Measurements from ENCODE around the gene MRPS7.
"Not testable (repeated sequence)": the region's sequence is repeated elsewhere in the genome, so short reads cannot be mapped to it uniquely, and the experiment has no call there.

The MRPS7 gene

GRCh38 chr17:75285123-75285522 is 23.4 kb downstream of the MRPS7 start:
- no peak overlapping the region for H3K4me3 ChIP-seq (ENCODE audit: low read depth, low read length)
- TF ChIP-seq CTCF (IDR thresholded peaks at IDR 0.05; ENCODE audit: low read depth, low read length, missing control alignments), result no peak
- no peak for DNase-seq (ENCODE audit: low read depth)
- in situ Hi-C loops (cut with HindIII; ENCODE audit: low sequenced_read_pairs), result no loop called here

- in situ Hi-C loops (cut with HindIII; ENCODE audit: low sequenced_read_pairs), result no loop called here
- H3K4me3 ChIP-seq (ENCODE audit: low read depth, low read length), result no peak overlapping the region
- DNase-seq (ENCODE audit: low read depth), result no peak
- no peak for TF ChIP-seq CTCF (IDR thresholded peaks at IDR 0.05; ENCODE audit: low read depth, low read length, missing control alignments)
These were observed 25.5 kb downstream of the MRPS7 start for GRCh38 chr17:75287221-75287620.

GRCh38 chr17:75288359-75288758 is 26.7 kb downstream of the MRPS7 start:
- TF ChIP-seq CTCF (IDR thresholded peaks at IDR 0.05; ENCODE audit: low read depth, low read length, missing control alignments), result no peak
- DNase-seq (ENCODE audit: low read depth), result no peak
- H3K4me3 ChIP-seq (ENCODE audit: low read depth, low read length), result peak overlapping the region; percentile 86
- in situ Hi-C loops (cut with HindIII; ENCODE audit: low sequenced_read_pairs), result no loop called here

- DNase-seq (ENCODE audit: low read depth), result no peak
- in situ Hi-C loops (cut with HindIII; ENCODE audit: low sequenced_read_pairs), result no loop called here
These were observed 27.1 kb downstream of the MRPS7 start for GRCh38 chr17:75288770-75289114.

GRCh38 chr17:75289115-75289831 is 27.6 kb downstream of the MRPS7 start, which contains the start of gene SLC25A19:
Gene SLC25A19, minus strand, starts transcription at chr17:75289433. Its CDS starts 2,669 bp downstream, at chr17:75286764.
- DNase-seq (ENCODE audit: low read depth), result peak; percentile 96
- H3K4me3 ChIP-seq (ENCODE audit: low read depth, low read length), result peak within 1 kb of the TSS; percentile 86
- TF ChIP-seq CTCF (IDR thresholded peaks at IDR 0.05; ENCODE audit: low read depth, low read length, missing control alignments), result no peak
- in situ Hi-C loops (cut with HindIII; ENCODE audit: low sequenced_read_pairs), result no loop called here

More at GRCh38 chr17:75288770-75289114, 27.1 kb downstream of the MRPS7 start:
- no peak for TF ChIP-seq CTCF (IDR thresholded peaks at IDR 0.05; ENCODE audit: low read depth, low read length, missing control alignments)
- H3K4me3 ChIP-seq (ENCODE audit: low read depth, low read length), result peak overlapping the region; percentile 86

- peak overlapping the region; percentile 86 for H3K4me3 ChIP-seq (ENCODE audit: low read depth, low read length)
- peak; percentile 23 for TF ChIP-seq CTCF (IDR thresholded peaks at IDR 0.05; ENCODE audit: low read depth, low read length, missing control alignments)
- in situ Hi-C loops (cut with HindIII; ENCODE audit: low sequenced_read_pairs), result no loop called here
- no peak for DNase-seq (ENCODE audit: low read depth)
These were observed 28.2 kb downstream of the MRPS7 start for GRCh38 chr17:75289832-75290337.

GRCh38 chr17:75292810-75293448 is 31.2 kb downstream of the MRPS7 start:
- H3K4me3 ChIP-seq (ENCODE audit: low read depth, low read length); in situ Hi-C loops (cut with HindIII; ENCODE audit: low sequenced_read_pairs); DNase-seq (ENCODE audit: low read depth): not testable (repeated sequence)
